AG04450 (cell line): ENCODE data around the gene AFF3. TPM values are rescaled to one million over a fixed set of nuclear protein-coding genes. Genes with fewer than 3 reads are reported as not detected.
A peak's percentile ranks its signal among the peaks of the same experiment; 100 is the strongest.

Source experiments
- CTCF ChIA-PET: fragments of 300-600, 350-600 bp; formaldehyde crosslinking; extraction: SDS; loops from one replicate; lab custom pipeline; 2022; ENCODE audit warnings: antibody characterized with exemption, inconsistent platforms; lab: Charles Lee
- POLR2A ChIA-PET: fragments of 350-600 bp; formaldehyde crosslinking; extraction: SDS; loops from one replicate; lab custom pipeline; 2021; ENCODE audit warnings: antibody characterized with exemption, inconsistent platforms; lab: Yijun Ruan, JAX
- DNase-seq: peaks from one replicate; pipeline ENCODE4 v3.0.0-alpha.2; 2011; ENCODE audit warnings: low read depth, low spot score
- H3K27ac ChIP-seq: one replicate; pipeline ENCODE4 v1.5.1; 2012; ENCODE audit warnings: low read depth, low read length, control low read depth
- H3K27me3 ChIP-seq: one replicate; pipeline ENCODE4 v1.6.0; 2012; ENCODE audit warnings: low read length; ENCODE audit not compliant: control insufficient read depth, insufficient read depth
- H3K4me3 ChIP-seq: 2 replicates; pipeline ENCODE4 v1.5.1; 2011; ENCODE audit warnings: mild to moderate bottlenecking, low read depth, low read length, control low read depth
- H3K9me3 ChIP-seq: 2 replicates; pipeline ENCODE4 v1.5.1; 2012; ENCODE audit warnings: low read length; ENCODE audit not compliant: control insufficient read depth, insufficient read depth
- CTCF ChIP-seq: IDR thresholded peaks from 2 replicates; pipeline ENCODE4 v1.5.1; 2011; ENCODE audit warnings: low read depth, low read length, control low read depth, inconsistent platforms
- polyA plus RNA-seq: library from polyadenylated mRNA; depleted of rRNA; stranded (reverse); fragments of >200 nt; gene quantifications from 2 replicates; pipeline ENCODE4 v1.2.3, GENCODE V29; 2011

AFF3 gene
- polyA plus RNA-seq, 1 experiment, result 17.9 TPM

GRCh38 chr2:99977966-99978365, 164.4 kb downstream of the AFF3 start:
- Histone ChIP-seq H3K4me3 (no peak overlapping the region), H3K9me3 (no peaks in the 10 kb centered on the region), H3K27ac (no peak overlapping the region), H3K27me3 (no peaks in the 10 kb centered on the region)
- TF ChIP-seq CTCF, result no peak
- POLR2A ChIA-PET, result no interaction called here
- CTCF ChIA-PET, result interaction anchor here (0.8 to 1.0 kb wide), 2 partner anchors 36 to 253 kb away, joined by 3 to 4 read pairs; no protein-coding TSS in a partner anchor
- DNase-seq, result no peak

- POLR2A ChIA-PET, result interaction anchor here (1.0 kb wide), 1 partner anchor 96 kb away, joined by 4 read pairs; no protein-coding TSS in a partner anchor
- DNase-seq, result peak; percentile 30
- Histone ChIP-seq H3K4me3 (no peak overlapping the region), H3K27ac (no peak overlapping the region), H3K9me3 (no peaks in the 10 kb centered on the region), H3K27me3 (no peaks in the 10 kb centered on the region)
- no peak for TF ChIP-seq CTCF
- CTCF ChIA-PET, result interaction anchor here (0.5 to 1.1 kb wide), 4 partner anchors 8 to 416 kb away, joined by 3 to 4 read pairs (median 3); no protein-coding TSS in a partner anchor
Measured at GRCh38 chr2:99975386-99975785, 167.0 kb downstream of the AFF3 start.

- Histone ChIP-seq H3K9me3 (no peaks in the 10 kb centered on the region), H3K27me3 (no peaks in the 10 kb centered on the region), H3K4me3 (no peak overlapping the region), H3K27ac (no peak overlapping the region)
- no peak for TF ChIP-seq CTCF
- DNase-seq, result no peak
- ChIA-PET CTCF (interaction anchor here (0.9 to 1.1 kb wide), 2 partner anchors 9 to 415 kb away, joined by 3 to 4 read pairs; no protein-coding TSS in a partner anchor), POLR2A (interaction anchor here (1.0 kb wide), 1 partner anchor 95 kb away, joined by 4 read pairs; no protein-coding TSS in a partner anchor)
Measured at GRCh38 chr2:99974682-99975375, 167.6 kb downstream of the AFF3 start.

- Histone ChIP-seq H3K9me3 (no peaks in the 10 kb centered on the region), H3K27me3 (no peaks in the 10 kb centered on the region), H3K27ac (no peak overlapping the region), H3K4me3 (no peak overlapping the region)
- ChIA-PET CTCF (interaction anchor here (0.9 kb wide), 1 partner anchor 9 kb away, joined by 4 read pairs; no protein-coding TSS in a partner anchor), POLR2A (no interaction called here)
- no peak for TF ChIP-seq CTCF
- DNase-seq, result no peak
Measured at GRCh38 chr2:99974275-99974674, 168.1 kb downstream of the AFF3 start.

- Histone ChIP-seq H3K4me3 (no peak overlapping the region), H3K27ac (no peak overlapping the region), H3K9me3 (no peaks in the 10 kb centered on the region), H3K27me3 (no peaks in the 10 kb centered on the region)
- DNase-seq, result no peak
- ChIA-PET CTCF (interaction anchor here (0.5 kb wide), 1 partner anchor 415 kb away, joined by 4 read pairs; no protein-coding TSS in a partner anchor), POLR2A (no interaction called here)
- TF ChIP-seq CTCF, result no peak
Measured at GRCh38 chr2:99971326-99971900, 171.0 kb downstream of the AFF3 start.
